GM18499 (cell line): Measurements from ENCODE around the gene ORC1.

ENCODE experiments used
- ATAC-seq: cut with Tn5 transposase; IDR thresholded peaks from one replicate; pipeline ENCODE4 v1.9.1; 2021; ENCODE audit warnings: moderate number of reproducible peaks; ENCODE audit not compliant: insufficient read depth, unreplicated experiment

Gene ORC1

DNA sequence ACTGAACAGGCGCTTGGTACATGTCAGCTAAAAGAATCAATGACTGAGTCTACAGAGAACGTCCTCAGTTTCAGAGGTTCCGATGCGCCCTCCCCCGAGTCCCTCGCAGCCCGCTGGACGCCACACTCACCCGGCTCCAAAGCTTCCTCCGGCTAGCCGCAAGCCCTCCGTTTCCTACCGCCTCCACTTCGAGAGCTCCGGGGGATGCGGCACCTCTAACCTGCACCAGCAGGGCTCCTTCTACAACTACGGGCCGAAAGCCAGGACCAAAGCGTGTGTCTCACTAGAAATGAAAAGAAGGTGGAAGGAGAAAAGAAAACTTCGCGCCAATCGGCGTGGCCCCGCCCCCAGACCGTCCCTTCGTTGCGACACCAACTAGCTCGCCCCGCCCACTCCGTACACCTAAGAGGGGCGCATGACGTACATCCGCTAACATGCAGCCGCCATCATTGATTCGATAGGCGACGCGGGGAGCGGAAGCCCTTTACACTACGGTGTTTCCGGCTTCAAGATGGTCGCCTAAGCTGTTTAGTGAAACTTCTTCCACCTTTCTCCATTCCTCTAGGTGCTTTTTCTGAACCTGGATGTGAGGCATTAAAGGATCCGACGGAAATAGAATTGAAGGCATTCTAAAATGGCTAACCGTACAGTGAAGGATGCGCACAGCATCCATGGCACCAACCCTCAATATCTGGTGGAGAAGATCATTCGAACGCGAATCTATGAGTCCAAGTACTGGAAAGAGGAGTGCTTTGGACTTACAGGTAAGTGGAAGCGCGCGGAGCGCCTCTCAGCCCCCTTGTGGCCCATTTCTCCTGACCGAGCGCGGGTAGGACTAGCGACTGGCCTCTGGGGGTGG is at the start of gene ORC1, which contains the start of gene PRPF38A:
Gene ORC1, minus strand, starts transcription at position 308 of the 859 bp plus-strand sequence. CDS start 2,200 bp downstream, outside the sequence.
Gene PRPF38A, plus strand, starts transcription at position 487 of the 859 bp plus-strand sequence. Its CDS starts 148 bp downstream, at position 635.
- peak; percentile 66 for ATAC-seq

DNA sequence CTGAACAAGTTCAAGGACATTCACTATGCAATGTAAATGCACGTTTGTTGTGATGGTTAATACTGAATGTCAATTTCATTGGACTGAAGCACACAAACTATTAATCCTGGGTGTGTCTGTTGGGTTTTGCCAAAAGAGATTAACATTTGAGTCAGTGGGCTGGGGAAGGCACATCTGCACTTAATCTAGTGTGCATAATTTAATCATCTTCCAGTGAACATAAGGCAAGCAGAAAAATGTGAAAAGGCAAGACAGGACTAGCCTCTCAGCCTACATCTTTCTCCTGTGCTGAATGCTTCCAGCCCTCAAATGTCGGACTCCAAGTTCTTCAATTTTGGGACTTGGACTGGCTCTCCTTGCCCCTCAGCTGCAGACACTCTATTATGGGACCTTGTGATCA is 40.2 kb upstream of the ORC1 start:
- ATAC-seq = no peak

DNA sequence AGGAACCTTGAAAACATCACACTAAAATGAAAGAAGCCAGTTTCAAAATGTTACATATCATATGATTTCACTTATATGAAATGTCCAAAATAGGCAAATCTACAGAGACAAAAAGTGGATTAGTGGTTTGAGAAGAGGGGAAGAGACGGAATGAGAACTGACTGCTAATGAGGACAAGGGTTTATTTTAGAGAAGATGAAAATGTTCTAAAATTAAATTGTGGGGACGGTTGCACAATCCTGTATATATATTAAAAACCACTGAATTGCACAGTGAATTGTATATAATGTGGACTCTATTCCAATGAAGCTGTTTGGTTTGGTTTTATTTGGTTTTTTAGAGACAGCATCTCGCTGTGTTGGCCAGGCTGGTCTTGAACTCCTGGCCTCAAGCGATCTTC is 35.8 kb upstream of the ORC1 start:
- no peak for ATAC-seq

DNA sequence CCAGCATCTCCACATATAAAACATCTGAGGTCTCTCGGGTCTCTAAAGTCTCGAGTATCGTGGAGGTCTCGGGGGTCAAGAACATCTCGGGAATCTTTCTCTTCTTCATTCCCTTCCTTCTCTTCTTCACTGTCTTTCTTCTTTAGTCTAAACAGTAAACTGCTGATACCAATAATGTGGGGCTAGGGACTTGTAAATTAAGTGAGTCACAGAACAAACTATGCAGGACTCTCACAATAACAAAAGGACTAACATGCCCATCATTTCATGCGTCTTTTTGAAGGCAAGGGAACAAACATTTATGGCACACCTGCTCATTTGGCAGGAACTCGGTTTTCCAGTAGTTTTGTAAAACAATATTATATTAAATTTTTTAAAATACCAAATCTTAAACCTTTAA is 32.6 kb upstream of the ORC1 start:
- ATAC-seq = no peak

DNA sequence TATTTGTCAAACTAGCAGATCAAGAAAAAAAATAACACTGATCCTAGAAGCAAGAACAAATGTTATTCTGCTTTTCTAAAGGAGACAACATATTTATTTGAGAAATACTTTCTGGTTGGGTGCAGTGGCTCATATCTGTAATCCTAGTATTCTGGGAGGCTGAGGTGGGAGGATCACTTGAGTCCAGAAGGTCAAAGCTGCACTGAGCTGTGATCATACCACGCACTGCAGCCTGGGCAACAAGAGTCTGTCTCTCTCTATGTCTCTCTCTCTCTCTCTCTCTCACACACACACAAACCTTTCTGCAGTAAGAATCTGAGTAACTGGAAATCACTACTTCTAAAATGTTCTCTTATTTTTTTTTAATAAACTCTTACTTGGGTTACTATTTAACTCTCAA is 31.4 kb upstream of the ORC1 start:
- no peak for ATAC-seq

DNA sequence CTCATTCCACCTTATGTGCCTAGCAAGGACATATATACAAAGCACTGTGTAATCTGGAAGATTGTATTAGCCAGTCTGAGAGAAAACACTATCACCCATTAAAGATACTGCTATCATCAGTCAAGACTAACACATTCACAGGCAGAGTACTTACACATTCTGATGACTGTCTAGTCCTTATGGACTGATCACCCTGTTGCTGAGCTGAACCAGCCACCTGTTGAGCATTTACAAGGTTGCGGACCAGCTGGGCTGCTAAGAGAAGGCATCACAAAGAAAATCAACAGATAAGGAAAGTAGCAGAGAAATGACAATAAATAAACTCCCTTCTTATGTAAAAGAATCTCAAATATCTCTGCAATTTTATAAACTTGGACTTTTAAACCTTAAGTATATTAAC is 31.0 kb upstream of the ORC1 start:
- no peak for ATAC-seq

DNA sequence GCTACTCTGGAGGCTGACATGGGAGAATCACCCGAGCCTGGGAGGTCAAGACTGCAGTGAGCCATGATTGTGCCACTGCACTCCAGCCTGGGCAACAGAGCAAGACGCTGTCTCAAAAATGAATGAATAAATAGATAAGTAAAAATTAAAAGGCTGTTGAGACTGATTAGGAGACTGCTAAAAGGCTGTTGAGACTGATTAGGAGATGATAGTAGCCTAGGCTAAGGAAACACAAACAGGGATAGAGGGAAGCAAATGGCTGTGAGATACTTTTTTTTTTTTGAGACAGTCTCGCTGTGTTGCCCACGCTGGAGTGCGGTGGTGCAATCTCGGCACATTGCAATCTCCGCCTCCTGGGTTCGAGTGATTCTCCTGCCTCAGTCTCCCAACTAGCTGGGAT is 28.6 kb upstream of the ORC1 start:
- no peak for ATAC-seq

DNA sequence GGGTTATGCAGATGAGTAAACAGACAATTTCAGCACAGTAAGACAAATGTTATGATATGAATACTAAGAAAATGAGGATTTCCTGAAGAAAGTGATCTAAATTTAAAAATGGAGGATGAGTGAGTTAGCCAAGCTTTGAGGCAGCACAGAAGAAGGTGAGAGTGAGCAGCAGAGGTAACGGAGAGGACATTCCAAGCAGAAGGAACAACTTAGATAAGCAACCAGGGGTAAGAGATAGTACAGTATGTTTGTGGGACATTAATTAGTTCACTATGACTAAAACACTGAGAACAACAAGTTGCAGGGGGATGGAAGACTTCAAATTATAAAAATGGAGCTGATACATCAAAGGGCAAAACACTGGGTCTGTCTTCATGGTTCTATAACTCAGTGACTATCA is 22.9 kb upstream of the ORC1 start:
- no peak for ATAC-seq

DNA sequence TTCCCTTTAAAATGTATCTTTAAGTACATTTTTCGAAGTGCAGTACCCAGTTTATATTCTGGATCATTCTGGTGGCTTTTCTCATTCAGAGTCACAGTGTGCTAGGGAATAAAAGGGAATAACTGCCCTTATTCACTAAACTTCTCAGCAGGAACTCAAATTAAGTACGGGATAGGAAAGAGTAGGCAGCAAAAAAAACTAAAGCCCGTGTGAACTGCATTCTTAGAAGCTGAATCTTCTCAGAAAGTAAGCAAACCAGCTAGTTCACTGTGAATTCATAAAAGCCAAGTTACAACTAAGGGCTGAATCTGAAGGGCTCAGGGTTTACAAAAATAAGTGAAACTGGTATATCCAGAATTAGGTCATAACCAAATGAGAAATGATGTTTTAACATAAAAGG is 22.1 kb upstream of the ORC1 start:
- no peak for ATAC-seq

DNA sequence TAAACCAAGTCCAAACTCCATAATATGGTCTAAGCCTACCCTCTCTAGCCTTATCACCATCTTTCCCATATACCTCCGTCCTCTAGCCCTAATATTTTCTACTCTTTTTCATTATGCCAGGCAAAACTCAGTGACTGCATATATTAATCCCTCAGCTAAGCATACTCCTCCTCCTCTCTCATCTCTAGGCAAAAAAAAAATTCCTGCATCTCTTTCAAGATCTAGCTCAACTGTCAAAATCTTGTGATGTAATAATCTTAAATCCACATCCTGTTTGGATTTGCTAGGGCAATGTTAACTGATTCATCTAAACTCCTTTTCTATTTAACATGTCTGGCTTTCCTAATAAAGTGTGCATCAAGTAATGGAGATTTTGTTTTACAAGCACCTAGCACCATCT is 20.6 kb upstream of the ORC1 start:
- no peak for ATAC-seq

DNA sequence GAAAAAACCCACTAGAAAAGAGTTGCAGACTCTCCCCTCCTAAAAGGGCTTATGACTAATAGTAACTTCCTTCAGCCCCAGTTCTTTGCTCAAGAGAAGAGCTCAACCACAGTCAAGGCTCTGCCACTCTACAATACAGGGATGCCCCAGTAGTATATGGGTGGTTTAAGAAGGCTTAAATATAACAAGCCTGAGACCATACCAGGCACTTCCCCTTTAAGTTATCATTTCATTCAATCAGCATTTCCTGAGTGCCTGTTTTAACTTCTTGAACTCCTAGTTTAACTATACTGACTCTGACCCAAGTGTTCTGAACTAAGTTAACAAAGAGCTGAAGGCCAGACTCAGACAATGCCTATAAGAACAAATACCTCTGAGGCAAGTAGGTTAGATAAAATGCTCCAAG is 20.0 kb upstream of the ORC1 start:
- ATAC-seq = no peak

DNA sequence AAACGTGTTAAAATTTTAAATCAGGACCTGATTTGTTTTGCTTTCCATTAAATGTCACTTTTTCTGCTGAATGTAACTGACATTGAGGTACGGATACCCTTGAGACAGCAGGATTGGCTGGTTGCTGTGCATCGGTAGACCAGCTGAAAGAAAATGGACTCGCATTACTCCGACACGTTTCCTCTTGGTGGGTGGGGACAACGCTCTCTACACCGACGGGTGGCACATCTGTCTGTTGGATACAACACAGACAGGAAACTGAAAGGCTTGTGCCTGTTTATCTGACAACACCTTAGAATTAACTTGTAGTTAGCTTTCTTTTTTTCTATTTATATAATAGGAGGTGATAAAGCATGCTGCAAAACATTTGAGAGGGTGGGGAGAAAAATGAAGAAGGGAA is 19.5 kb upstream of the ORC1 start:
- no peak for ATAC-seq

DNA sequence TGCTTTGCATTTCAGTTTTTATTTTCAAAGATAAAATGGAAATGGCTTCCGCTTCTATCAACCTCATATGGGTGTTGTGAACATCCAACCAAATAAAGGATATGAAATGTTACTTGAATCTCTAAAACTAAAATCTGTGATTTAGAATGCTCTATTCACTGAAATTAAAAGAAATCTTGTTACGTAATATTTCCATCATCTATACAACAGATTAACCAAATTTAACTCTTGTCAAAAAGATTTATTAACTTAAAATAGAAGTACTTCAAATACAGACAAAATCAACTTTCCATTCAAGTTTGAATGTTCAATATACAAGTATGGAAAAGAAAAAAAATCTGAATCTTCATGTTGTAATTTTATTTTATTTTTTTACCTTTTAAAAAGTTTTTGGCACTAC is 18.8 kb upstream of the ORC1 start:
- no peak for ATAC-seq

DNA sequence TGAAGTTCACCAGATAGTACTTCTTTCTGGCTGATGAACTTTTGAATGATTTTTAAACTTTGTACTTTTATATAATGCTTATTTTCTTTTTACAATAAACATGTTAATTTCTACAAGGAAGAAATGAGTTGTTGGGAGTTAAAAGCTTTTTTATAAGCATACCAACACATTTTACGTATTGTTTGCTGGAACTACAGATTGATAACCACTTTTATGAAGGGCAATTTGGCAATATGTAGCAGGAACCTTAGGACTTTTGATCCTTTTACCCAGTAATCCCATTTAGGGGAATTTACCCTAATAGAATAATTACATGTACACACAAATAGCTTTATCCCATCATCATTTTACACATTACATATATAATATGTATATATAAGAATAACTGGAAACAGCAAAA is 16.5 kb upstream of the ORC1 start:
- ATAC-seq = no peak

DNA sequence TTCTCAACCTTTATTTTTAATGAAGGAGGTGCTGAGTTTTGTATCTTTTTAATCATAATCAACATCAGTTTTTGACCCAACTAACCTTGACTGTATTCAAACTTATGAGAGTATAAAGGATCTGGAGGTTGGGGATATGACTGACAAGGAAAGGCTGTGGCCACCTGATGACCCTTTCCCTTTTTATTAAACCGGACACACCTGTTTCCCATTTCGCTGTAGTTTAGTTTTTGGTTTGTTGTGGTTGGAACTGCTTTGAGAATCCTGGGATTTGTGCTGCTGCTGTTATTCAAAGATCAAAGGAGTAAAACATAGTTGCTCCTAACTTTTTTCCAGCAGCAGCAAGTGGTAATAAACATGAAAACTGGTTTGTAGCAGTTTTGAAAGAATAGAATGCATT is 12.6 kb upstream of the ORC1 start:
- no peak for ATAC-seq

DNA sequence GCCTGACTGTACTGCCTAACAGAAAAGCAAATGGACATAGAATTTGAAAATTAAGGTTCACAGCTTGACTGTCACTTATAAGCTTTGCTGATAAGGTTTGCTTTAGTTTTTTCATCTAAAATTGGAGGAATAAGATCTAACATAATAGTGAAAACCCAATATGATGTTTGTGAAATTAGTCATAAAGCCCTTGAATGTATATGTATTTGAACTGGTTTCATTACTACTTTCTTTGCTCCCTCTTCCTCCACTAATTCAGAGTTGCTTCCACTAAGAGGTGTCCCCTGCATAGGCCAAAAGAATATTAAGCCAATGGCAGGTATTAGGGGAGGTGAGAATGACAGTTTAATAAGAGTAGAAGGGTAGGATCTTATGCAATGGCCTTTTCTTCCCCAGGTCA is 10.7 kb upstream of the ORC1 start:
- no peak for ATAC-seq

DNA sequence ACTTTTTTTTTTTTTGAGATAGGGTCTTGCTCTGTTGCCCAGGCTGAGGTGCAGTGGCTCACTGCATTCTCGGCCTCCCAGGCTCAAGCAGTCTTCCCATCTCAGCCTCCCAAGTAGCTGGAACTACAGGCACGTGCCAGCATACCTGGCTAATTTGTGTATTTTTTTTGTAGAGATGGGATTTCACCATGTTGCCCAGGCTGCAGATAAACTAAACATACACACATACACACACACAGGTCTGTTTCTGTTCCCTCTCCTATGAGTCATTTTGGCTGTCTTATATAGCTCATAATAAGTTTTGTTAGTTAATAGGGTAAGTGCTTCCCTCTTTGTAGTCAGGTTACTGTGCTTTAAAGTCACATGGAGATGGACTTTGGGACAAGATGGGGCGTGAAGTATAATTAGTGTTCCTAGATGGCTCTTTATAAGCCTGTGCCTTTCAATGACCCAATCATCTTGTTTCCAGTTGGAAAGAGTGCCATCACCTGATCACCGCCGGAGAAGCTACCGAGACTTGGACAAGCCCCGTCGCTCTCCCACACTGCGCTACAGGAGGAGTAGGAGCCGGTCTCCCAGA is 9.3 kb upstream of the ORC1 start:
- ATAC-seq = no peak

DNA sequence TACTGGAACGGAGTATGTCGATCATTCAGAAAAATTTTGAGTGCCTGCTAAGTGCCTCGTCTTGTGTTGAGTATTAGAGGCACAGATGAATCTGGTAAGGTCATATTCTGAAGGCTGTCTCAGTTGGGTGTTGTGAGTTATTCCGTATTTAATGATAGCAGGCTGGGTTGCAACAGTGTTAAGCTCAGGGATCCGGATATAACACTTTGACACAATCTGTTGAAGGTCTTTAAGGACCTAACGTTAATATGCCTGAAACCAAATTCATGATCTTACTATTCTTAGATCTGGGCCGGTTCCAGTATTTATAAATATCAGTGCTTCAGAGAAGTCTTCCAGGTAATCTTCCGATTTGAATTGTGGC is 734 bp upstream of the ORC1 start:
- no peak for ATAC-seq

DNA sequence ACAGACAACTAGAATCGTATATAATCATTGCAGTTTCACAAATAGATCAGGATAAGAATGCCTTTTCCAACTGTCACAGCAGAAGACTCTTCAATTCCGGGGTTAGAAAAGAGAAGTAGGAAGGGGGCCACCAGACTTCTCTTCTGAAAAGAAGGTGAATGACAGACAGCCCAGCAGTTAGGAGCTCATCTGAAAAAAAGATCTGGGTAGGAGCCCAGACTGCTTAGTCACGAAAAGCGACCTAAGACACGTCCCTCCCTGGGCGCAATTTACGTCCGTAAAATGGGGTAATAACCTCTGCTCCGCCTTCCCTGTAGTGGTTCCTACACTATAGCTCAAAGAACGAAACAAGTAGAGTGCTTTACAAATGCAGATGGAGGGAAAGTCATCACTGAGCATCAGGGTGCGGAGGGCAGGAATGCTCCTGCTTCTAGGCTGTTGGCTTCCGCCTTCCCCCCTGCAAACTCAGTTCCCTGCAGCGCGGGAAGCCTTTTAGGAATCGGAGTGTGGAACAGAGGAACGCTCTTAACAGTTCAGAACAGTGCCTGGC is 582 bp downstream of the ORC1 start:
- ATAC-seq = peak; percentile 21

DNA sequence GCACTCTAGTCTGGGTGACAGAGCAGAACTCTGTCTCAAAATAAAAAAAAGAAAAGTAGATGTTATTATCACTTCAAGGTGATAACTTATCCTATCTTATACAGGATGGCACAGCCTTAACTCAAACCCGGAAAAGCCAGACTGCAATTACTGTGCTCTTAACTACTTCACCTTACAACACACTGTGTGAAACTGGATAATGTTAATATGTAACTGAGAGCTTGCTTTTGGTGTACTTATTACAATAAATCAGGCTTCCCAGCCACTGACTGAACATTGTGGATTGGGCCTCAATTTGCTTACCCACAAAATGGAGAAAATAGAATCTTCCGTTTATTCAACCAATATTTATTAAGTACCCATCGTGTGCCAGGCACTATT is 1.4 kb downstream of the ORC1 start:
- ATAC-seq = no peak

DNA sequence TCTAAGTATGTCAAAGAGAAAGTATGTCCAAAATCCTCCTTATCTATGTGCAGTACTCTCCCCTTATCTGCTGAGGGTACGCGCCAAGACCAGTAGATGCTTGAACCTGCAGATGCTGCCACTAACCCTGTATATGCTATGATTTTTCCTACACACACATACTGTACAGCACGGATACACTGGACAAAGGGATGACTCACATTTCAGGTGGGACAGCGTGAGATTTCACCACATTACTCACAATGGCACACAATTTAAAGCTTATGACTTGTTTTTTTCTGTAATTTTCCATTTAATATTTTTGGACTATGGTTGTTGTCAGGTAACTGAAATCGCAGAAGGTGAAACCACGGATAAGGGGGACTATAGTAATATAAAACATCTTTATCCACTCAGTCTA is 4.1 kb downstream of the ORC1 start:
- ATAC-seq = no peak

DNA sequence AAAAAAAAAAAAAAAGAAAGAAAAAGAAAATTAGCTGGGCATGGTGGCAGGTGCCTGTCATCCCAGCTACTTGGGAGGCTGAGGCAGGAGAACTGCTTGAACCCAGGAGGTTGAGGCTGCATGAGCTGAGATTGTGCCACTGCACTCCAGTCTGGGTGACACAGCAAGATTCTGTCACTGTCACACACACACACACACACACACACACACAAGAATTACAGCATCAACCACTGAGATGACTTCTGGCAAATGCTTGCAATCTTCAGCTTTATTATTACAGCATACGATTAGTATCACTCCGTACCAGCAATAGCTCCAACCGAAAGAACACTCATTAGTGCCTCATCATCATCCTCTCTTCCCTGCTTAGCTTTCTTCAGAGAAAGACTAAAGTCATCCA is 4.6 kb downstream of the ORC1 start:
- no peak for ATAC-seq
